Activated CD8-positive, alpha-beta T cell treated with anti-CD3 and anti-CD28 coated beads for 36 hours (primary cell): ENCODE data around the gene USE1. TPM values are rescaled to one million over a fixed set of nuclear protein-coding genes. Genes with fewer than 3 reads are reported as not detected.

Experiments used
- ATAC-seq: fragments of 200-7000 bp; cut with Tn5 transposase; one replicate; pipeline ENCODE4 v1.10.0; 2021; ENCODE audit warnings: mild to moderate bottlenecking, moderate library complexity
- CTCF ChIA-PET: fragments of 350-600 bp; sonication (Branson Sonifier 250); formaldehyde crosslinking; loops from one replicate; lab custom pipeline; 2021; ENCODE audit warnings: antibody characterized with exemption; lab: Charles Lee
- POLR2A ChIA-PET: fragments of 350-600 bp; sonication (Branson Sonifier 250); formaldehyde crosslinking; loops from one replicate; lab custom pipeline; 2021; ENCODE audit warnings: antibody characterized with exemption; lab: Charles Lee
- DNase-seq: peaks from one replicate; pipeline ENCODE4 v3.0.0-alpha.2; 2020
- H3K27ac Mint-ChIP-seq: one replicate; pipeline ENCODE4 v1.8.0; 2021; ENCODE audit warnings: mild to moderate bottlenecking, mixed read lengths
- H3K27me3 Mint-ChIP-seq: one replicate; pipeline ENCODE4 v1.8.0; 2021; ENCODE audit warnings: mixed read lengths
- H3K36me3 Mint-ChIP-seq: one replicate; pipeline ENCODE4 v1.8.0; 2021; ENCODE audit warnings: low read depth, mixed read lengths
- H3K4me1 Mint-ChIP-seq: one replicate; pipeline ENCODE4 v1.8.0; 2021; ENCODE audit warnings: low read depth, mixed read lengths
- H3K4me3 Mint-ChIP-seq: one replicate; pipeline ENCODE4 v1.8.0; 2021; ENCODE audit warnings: mild to moderate bottlenecking, moderate library complexity, mixed read lengths
- H3K9me3 Mint-ChIP-seq: one replicate; pipeline ENCODE4 v1.8.0; 2021; ENCODE audit warnings: mixed read lengths
- CTCF ChIP-seq: fragments of 200-600 bp; IDR thresholded peaks from one replicate; pipeline ENCODE4 v1.8.0; 2022; ENCODE audit warnings: antibody characterized with exemption, mild to moderate bottlenecking
- intact Hi-C: fragments of 100-400 bp; cut with micrococcal nuclease; formaldehyde crosslinking; loops from one replicate; pipeline ENCODE4 v1.10.0; 2022
- total RNA-seq, 2 experiments: library from RNA; stranded (reverse); gene quantifications; one replicate each; pipeline ENCODE4 v1.2.3, GENCODE V29; 2021

USE1 gene
- total RNA-seq, 2 experiments from 2014 or later, result 26.5 to 27.1 TPM

- intact Hi-C loops, result no loop called here
- no peak overlapping the region for H3K4me3 Mint-ChIP-seq
- peaks cover 9% of the 10 kb centered on the region for H3K4me1 Mint-ChIP-seq
- TF ChIP-seq CTCF, result no peak
- no peaks in the 10 kb centered on the region for H3K9me3 Mint-ChIP-seq
- H3K27ac Mint-ChIP-seq, result no peak overlapping the region
- DNase-seq (no peak), ATAC-seq (no peak)
- H3K36me3 Mint-ChIP-seq, result no peaks in the 10 kb centered on the region
- peaks cover 5% of the 10 kb centered on the region for H3K27me3 Mint-ChIP-seq
- ChIA-PET CTCF (interaction anchor here (0.9 to 2.5 kb wide), 4 partner anchors 7 to 144 kb away, joined by 3 to 11 read pairs (median 6); no protein-coding TSS in a partner anchor), POLR2A (interaction anchor here (0.6 to 1.4 kb wide), 3 partner anchors 11 to 64 kb away, joined by 3 to 4 read pairs (median 3); no protein-coding TSS in a partner anchor)
Measured at GRCh38 chr19:17242431-17243208, 27.5 kb downstream of the USE1 start.

GRCh38 chr19:17243211-17243829 is 28.2 kb downstream of the USE1 start:
- CTCF ChIA-PET, result interaction anchor here (0.9 to 2.5 kb wide), 4 partner anchors 8 to 143 kb away, joined by 3 to 11 read pairs (median 6); no protein-coding TSS in a partner anchor
- Mint-ChIP-seq H3K27ac (no peak overlapping the region), H3K27me3 (peaks cover 7% of the 10 kb centered on the region), H3K9me3 (no peaks in the 10 kb centered on the region), H3K4me1 (peaks cover 9% of the 10 kb centered on the region), H3K4me3 (no peak overlapping the region), H3K36me3 (no peaks in the 10 kb centered on the region)
- no peak for ATAC-seq
- POLR2A ChIA-PET, result interaction anchor here (1.1 to 1.4 kb wide), 3 partner anchors 15 to 63 kb away, joined by 3 to 5 read pairs (median 4); no protein-coding TSS in a partner anchor
- TF ChIP-seq CTCF, result no peak
- intact Hi-C loops, result no loop called here
- no peak for DNase-seq

- Mint-ChIP-seq H3K9me3 (no peaks in the 10 kb centered on the region), H3K4me3 (peak overlapping the region; percentile 52), H3K36me3 (no peaks in the 10 kb centered on the region), H3K27ac (no peak overlapping the region), H3K4me1 (peaks cover 9% of the 10 kb centered on the region), H3K27me3 (peaks cover 7% of the 10 kb centered on the region)
- ATAC-seq (no peak), DNase-seq (no peak)
- TF ChIP-seq CTCF, result no peak
- ChIA-PET CTCF (interaction anchor here (2.0 to 2.5 kb wide), 2 partner anchors 8 to 16 kb away, joined by 9 to 11 read pairs; no protein-coding TSS in a partner anchor), POLR2A (interaction anchor here (1.1 to 1.6 kb wide), 4 partner anchors 8 to 62 kb away, joined by 3 to 5 read pairs (median 4); no protein-coding TSS in a partner anchor)
- intact Hi-C loops, result no loop called here
Measured at GRCh38 chr19:17243830-17244617, 28.9 kb downstream of the USE1 start.

GRCh38 chr19:17244618-17245534 is 29.7 kb downstream of the USE1 start:
- intact Hi-C loops, result no loop called here
- no peak for TF ChIP-seq CTCF
- ATAC-seq (no peak), DNase-seq (no peak)
- no peaks in the 10 kb centered on the region for H3K9me3 Mint-ChIP-seq
- ChIA-PET POLR2A (interaction anchor here (1.6 kb wide), 1 partner anchor 9 kb away, joined by 5 read pairs; no protein-coding TSS in a partner anchor), CTCF (interaction anchor here (2.0 kb wide), 1 partner anchor 9 kb away, joined by 9 read pairs; no protein-coding TSS in a partner anchor)
- no peak overlapping the region for H3K27ac Mint-ChIP-seq
- H3K4me3 Mint-ChIP-seq, result peak overlapping the region; percentile 52
- no peaks in the 10 kb centered on the region for H3K36me3 Mint-ChIP-seq
- peaks cover 9% of the 10 kb centered on the region for H3K4me1 Mint-ChIP-seq
- peaks cover 7% of the 10 kb centered on the region for H3K27me3 Mint-ChIP-seq
